HepG2 (cell line): ENCODE measurements around the gene SPINT3. TPM values are rescaled to one million over a fixed set of nuclear protein-coding genes. Genes with fewer than 3 reads are reported as not detected.

Experiments
- ATAC-seq: fragments of 200-7000 bp; cut with Tn5 transposase; 3 replicates; pipeline ENCODE4 v1.9.1; 2020; ENCODE audit warnings: mild to moderate bottlenecking, moderate library complexity
- BruUV-seq: library from RNA; stranded (reverse); fragments of 400-500 nt; replicated peaks from 2 replicates; lab custom pipeline; 2021; lab: Mats Ljungman, UMichigan
- CTCF ChIA-PET: fragments of 300-600 bp; formaldehyde crosslinking; extraction: SDS; loops from one replicate; lab custom pipeline; 2021; ENCODE audit warnings: low total read pairs, inconsistent platforms, low intra/inter-chr PET ratio; lab: Yijun Ruan, JAX
- POLR2A ChIA-PET: fragments of 350-600 bp; sonication (Branson Sonifier 250); formaldehyde crosslinking; loops from one replicate; lab custom pipeline; 2020; ENCODE audit warnings: antibody characterized with exemption, inconsistent platforms; lab: Yijun Ruan, JAX
- DNase-seq: peaks from one replicate; pipeline ENCODE4 v3.0.0-alpha.2; 2015; ENCODE audit warnings: low spot score
- FAIRE-seq: peaks from 3 replicates; lab custom pipeline; 2011; peaks lifted over from hg19 to GRCh38; lab: Jason Lieb, UNC
- H2AFZ ChIP-seq: one replicate; pipeline ENCODE4 v1.6.1; 2011; ENCODE audit warnings: low read length, inconsistent platforms
- H3K27ac ChIP-seq: fragments of 300-600 bp; 3 replicates; pipeline ENCODE4 v1.8.0; 2011; ENCODE audit warnings: mixed run types, mild to moderate bottlenecking, mixed read lengths, low read length, inconsistent platforms; ENCODE audit not compliant: insufficient read depth; ENCODE audit errors: extremely low read length
- H3K27me3 ChIP-seq, 2 experiments: fragments of 200-600 bp in 1 of 2; 2 replicates in 1 of 2; 3 replicates in 1 of 2; pipeline versions ENCODE4 v1.6.0 to v1.8.0; 2011; ENCODE audit warnings: low read length in 2 of 2, mild to moderate bottlenecking in 2 of 2, moderate library complexity in 2 of 2, inconsistent platforms in 1 of 2; ENCODE audit not compliant: insufficient read depth in 2 of 2, control insufficient read depth in 1 of 2
- H3K36me3 ChIP-seq, 2 experiments: fragments of 200-600 bp in 1 of 2; replicated peaks in 1 of 2; 2 replicates in 1 of 2; 3 replicates in 1 of 2; pipeline versions ENCODE4 v1.5.1 to v1.8.0; 2011; ENCODE audit warnings: low read length in 2 of 2, inconsistent platforms in 1 of 2; ENCODE audit not compliant: insufficient read depth in 2 of 2, control insufficient read depth in 1 of 2
- H3K4me1 ChIP-seq: 2 replicates; pipeline ENCODE4 v1.5.1; 2012; ENCODE audit warnings: low read length, inconsistent platforms; ENCODE audit not compliant: insufficient read depth
- H3K4me2 ChIP-seq: 2 replicates; pipeline ENCODE4 v1.6.0; 2011; ENCODE audit warnings: low read depth, low read length, inconsistent platforms
- H3K4me3 ChIP-seq, 3 experiments: fragments of 200-600 bp in 1 of 3; sonication (generic), shearing (Covaris generic) in 1 of 3; replicated peaks in 1 of 3; 2 replicates each; pipeline ENCODE4 v1.5.1; 2011 to 2016; ENCODE audit warnings: low read length in 3 of 3, inconsistent platforms in 2 of 3, low read depth in 2 of 3, mild to moderate bottlenecking in 2 of 3, control low read depth in 1 of 3, mixed read lengths in 1 of 3; ENCODE audit not compliant: insufficient read depth in 1 of 3
- H3K79me2 ChIP-seq: one replicate; pipeline ENCODE4 v1.6.1; 2011; ENCODE audit warnings: low read length, inconsistent platforms; ENCODE audit not compliant: insufficient read depth
- H3K9ac ChIP-seq: 2 replicates; pipeline ENCODE4 v1.6.0; 2011; ENCODE audit warnings: mild to moderate bottlenecking, low read depth, low read length, inconsistent platforms; ENCODE audit not compliant: insufficient read depth
- H3K9me3 ChIP-seq: 2 replicates; pipeline ENCODE4 v1.5.1; 2012; ENCODE audit warnings: mild to moderate bottlenecking, low read length
- H4K20me1 ChIP-seq: 2 replicates; pipeline ENCODE4 v1.6.0; 2011; ENCODE audit warnings: inconsistent platforms, mild to moderate bottlenecking, low read length, moderate library complexity; ENCODE audit not compliant: insufficient read depth
- HDAC1 ChIP-seq: sonication (generic); formaldehyde crosslinking; IDR thresholded peaks from 2 replicates; pipeline ENCODE4 v1.5.1; 2020; ENCODE audit warnings: mild to moderate bottlenecking, missing genetic modification reagents
- PHF20 ChIP-seq: sonication (generic); formaldehyde crosslinking; IDR thresholded peaks from 2 replicates; pipeline ENCODE4 v1.5.0; 2020; ENCODE audit warnings: mild to moderate bottlenecking, missing genetic modification reagents
- RCOR2 ChIP-seq: IDR thresholded peaks from 2 replicates; pipeline ENCODE4 v1.6.1; 2016; ENCODE audit warnings: missing biosample characterization, missing genetic modification reagents
- TBX2 ChIP-seq: sonication (generic); formaldehyde crosslinking; IDR thresholded peaks from 2 replicates; pipeline ENCODE4 v1.5.0; 2020; ENCODE audit warnings: missing genetic modification reagents, mild to moderate bottlenecking, borderline replicate concordance
- TCF7 ChIP-seq: sonication (generic); IDR thresholded peaks from 2 replicates; pipeline ENCODE4 v1.6.1; 2016; ENCODE audit warnings: antibody characterized with exemption, low read depth
- WGBS: methylation state at CpG from one replicate; pipeline ENCODE4 v1.1.6; 2017; ENCODE audit warnings: low lambda C conversion rate; 5-methylcytosine and 5-hydroxymethylcytosine counted together
- in situ Hi-C: cut with HindIII; loops from 2 replicates; pipeline ENCODE4 v1.10.0; 2017; ENCODE audit warnings: low pct_unique_long_range_greater_than_20kb; ENCODE audit not compliant: extremely low pct_ligation_motif_present
- intact Hi-C: fragments of 100-400 bp; cut with micrococcal nuclease; formaldehyde crosslinking; loops from one replicate; pipeline ENCODE4 v1.10.0; 2022; ENCODE audit not compliant: unreplicated experiment
- polyA plus RNA-seq, 8 experiments: library from polyadenylated mRNA; depleted of rRNA in 3 of 8; stranded (reverse) in 7 of 8; unstranded in 1 of 8; fragments of >200 nt; fragmentation: Illumina TruSeq in 4 of 8; extraction: Trizol in 4 of 8; gene quantifications; 2 replicates each; pipeline versions ENCODE4 v1.2.1 to v1.2.3, GENCODE V29; 2011 to 2016; ENCODE audit warnings: low read depth in 4 of 8, missing spikeins in 1 of 8, mixed read lengths in 1 of 8; ENCODE audit not compliant: insufficient read depth in 1 of 8
- total RNA-seq, 5 experiments: library from RNA; depleted of rRNA; stranded (reverse); fragments of >200 nt; fragmentation: Illumina TruSeq; extraction: Trizol; gene quantifications; 2 replicates each; pipeline ENCODE4 v1.2.3, GENCODE V29; 2016; ENCODE audit warnings: low read depth in 1 of 5
- TF ChIP-seq, protein P1 (sequence below): sonication (generic); formaldehyde crosslinking; IDR thresholded peaks from 2 replicates; pipeline ENCODE4 v1.8.0; 2022; ENCODE audit warnings: missing genetic modification reagents, mild to moderate bottlenecking, borderline replicate concordance
- TF ChIP-seq, protein P2 (sequence below): sonication (generic); formaldehyde crosslinking; conservative IDR thresholded peaks from 2 replicates; pipeline ENCODE4 v1.8.1; 2023; ENCODE audit warnings: missing genetic modification reagents

Gene SPINT3
- total and polyA plus RNA-seq, 2 of the 13 experiments (the other 11 are each of a cell fraction or from before 2014, with no cell fraction given): not detected

DNA sequence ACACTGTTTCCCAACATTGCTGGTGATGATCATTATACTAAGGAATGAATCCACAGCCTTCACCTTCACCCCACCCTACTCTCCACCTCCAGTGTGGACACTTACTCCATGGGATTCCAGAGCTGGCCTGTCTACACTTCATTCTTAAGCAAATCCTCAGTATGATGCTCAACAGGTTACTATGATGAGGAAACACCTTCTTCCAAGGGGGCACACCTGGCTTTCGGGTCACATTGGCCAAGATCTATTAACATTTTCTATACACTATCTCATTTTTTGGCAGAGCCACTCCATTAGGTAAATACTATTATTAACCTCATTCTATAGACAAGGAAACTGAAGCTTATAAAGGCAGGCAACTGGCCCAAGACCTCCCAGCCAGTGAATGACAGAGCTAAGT, 39.8 kb upstream of the SPINT3 start:
- Histone ChIP-seq H3K4me2 (no peak overlapping the region), H4K20me1 (no peaks in the 10 kb centered on the region), H3K27me3 (peaks cover 1 to 17% of the 10 kb centered on the region in 2 experiments; a peak in 2 of 5 replicates), H3K4me1 (no peaks in the 10 kb centered on the region), H2AFZ (no peak overlapping the region), H3K9me3 (no peaks in the 10 kb centered on the region), H3K36me3 (no peaks in the 10 kb centered on the region), H3K9ac (no peak overlapping the region), H3K27ac (no peak overlapping the region), H3K79me2 (no peaks in the 10 kb centered on the region), H3K4me3 (no peak overlapping the region)
- ATAC-seq (no peak), DNase-seq (no peak), FAIRE-seq (no peak)
- CTCF ChIA-PET: no interaction called here
- in situ Hi-C loops: no loop called here
- TF ChIP-seq, protein P1, sequence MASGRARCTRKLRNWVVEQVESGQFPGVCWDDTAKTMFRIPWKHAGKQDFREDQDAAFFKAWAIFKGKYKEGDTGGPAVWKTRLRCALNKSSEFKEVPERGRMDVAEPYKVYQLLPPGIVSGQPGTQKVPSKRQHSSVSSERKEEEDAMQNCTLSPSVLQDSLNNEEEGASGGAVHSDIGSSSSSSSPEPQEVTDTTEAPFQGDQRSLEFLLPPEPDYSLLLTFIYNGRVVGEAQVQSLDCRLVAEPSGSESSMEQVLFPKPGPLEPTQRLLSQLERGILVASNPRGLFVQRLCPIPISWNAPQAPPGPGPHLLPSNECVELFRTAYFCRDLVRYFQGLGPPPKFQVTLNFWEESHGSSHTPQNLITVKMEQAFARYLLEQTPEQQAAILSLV (CRISPR knock-in tag): no peak
- TF ChIP-seq, protein P2, sequence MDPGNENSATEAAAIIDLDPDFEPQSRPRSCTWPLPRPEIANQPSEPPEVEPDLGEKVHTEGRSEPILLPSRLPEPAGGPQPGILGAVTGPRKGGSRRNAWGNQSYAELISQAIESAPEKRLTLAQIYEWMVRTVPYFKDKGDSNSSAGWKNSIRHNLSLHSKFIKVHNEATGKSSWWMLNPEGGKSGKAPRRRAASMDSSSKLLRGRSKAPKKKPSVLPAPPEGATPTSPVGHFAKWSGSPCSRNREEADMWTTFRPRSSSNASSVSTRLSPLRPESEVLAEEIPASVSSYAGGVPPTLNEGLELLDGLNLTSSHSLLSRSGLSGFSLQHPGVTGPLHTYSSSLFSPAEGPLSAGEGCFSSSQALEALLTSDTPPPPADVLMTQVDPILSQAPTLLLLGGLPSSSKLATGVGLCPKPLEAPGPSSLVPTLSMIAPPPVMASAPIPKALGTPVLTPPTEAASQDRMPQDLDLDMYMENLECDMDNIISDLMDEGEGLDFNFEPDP: no peak
- TF ChIP-seq RCOR2 (CRISPR knock-in tag) (no peak), PHF20 (CRISPR knock-in tag) (no peak), HDAC1 (CRISPR knock-in tag) (no peak), TBX2 (CRISPR knock-in tag) (no peak), TCF7 (no peak)
- 0% methylated on average over 1 of the region's 1 CpG for WGBS
- POLR2A ChIA-PET: no interaction called here
- intact Hi-C loops: no loop called here
- no TSS peak for BruUV-seq
